GM19468 (cell line): ENCODE data around the gene SLC43A3.
"Not testable (repeated sequence)": the region's sequence is repeated elsewhere in the genome, so short reads cannot be mapped to it uniquely, and the experiment has no call there.

Source experiments
- ATAC-seq: cut with Tn5 transposase; IDR thresholded peaks from one replicate; pipeline ENCODE4 v1.9.1; 2021; ENCODE audit warnings: mild to moderate bottlenecking, moderate library complexity, moderate number of reproducible peaks; ENCODE audit not compliant: unreplicated experiment; ENCODE audit errors: extremely low read depth

Gene SLC43A3

GRCh38 chr11:57361420-57361819 lies 65.5 kb downstream of the SLC43A3 start:
- ATAC-seq: not testable (repeated sequence)

GRCh38 chr11:57360991-57361390 lies 65.9 kb downstream of the SLC43A3 start:
- ATAC-seq: no peak

- ATAC-seq: no peak
Observed at GRCh38 chr11:57359896-57360690, 66.8 kb downstream of the SLC43A3 start.

- no peak for ATAC-seq
Observed at GRCh38 chr11:57359396-57359795, 67.5 kb downstream of the SLC43A3 start.

- no peak for ATAC-seq
Observed at GRCh38 chr11:57358991-57359390, 67.9 kb downstream of the SLC43A3 start.

- no peak for ATAC-seq
Observed at GRCh38 chr11:57358543-57358961, 68.4 kb downstream of the SLC43A3 start.

- no peak for ATAC-seq
Observed at GRCh38 chr11:57357856-57358255, 69.1 kb downstream of the SLC43A3 start.

GRCh38 chr11:57357310-57357709 lies 69.6 kb downstream of the SLC43A3 start:
- ATAC-seq: no peak
